Measurements from ENCODE around the gene HOXC9.

DNA sequence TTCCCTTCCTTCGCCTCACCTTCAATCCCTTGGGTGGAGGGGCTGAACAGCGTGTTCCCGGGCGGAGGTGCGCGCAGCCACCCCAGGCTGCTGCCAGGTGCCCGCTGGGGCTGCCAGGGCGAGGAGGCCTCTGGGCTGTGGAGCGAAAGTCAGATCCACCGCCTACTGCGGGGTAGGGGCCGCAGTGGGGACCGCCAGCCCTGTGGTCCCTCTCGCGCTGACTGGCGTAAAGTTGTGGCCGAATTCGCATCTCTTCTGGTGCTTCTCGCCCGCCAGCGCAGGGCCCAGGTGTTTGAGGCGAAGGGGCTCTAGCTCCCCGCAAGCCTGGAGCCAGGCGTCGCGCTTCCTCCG, 46.8 kb downstream of the HOXC9 start:
- TF ChIP-seq EP300 (IDR thresholded peaks at IDR 0.05) = no peak
- TF ChIP-seq, protein P1, sequence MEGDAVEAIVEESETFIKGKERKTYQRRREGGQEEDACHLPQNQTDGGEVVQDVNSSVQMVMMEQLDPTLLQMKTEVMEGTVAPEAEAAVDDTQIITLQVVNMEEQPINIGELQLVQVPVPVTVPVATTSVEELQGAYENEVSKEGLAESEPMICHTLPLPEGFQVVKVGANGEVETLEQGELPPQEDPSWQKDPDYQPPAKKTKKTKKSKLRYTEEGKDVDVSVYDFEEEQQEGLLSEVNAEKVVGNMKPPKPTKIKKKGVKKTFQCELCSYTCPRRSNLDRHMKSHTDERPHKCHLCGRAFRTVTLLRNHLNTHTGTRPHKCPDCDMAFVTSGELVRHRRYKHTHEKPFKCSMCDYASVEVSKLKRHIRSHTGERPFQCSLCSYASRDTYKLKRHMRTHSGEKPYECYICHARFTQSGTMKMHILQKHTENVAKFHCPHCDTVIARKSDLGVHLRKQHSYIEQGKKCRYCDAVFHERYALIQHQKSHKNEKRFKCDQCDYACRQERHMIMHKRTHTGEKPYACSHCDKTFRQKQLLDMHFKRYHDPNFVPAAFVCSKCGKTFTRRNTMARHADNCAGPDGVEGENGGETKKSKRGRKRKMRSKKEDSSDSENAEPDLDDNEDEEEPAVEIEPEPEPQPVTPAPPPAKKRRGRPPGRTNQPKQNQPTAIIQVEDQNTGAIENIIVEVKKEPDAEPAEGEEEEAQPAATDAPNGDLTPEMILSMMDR (IDR thresholded peaks at IDR 0.05) = no peak
- no peak for TF ChIP-seq POLR2A (IDR thresholded peaks at IDR 0.05)
- TF ChIP-seq POLR2AphosphoS5 (IDR thresholded peaks at IDR 0.05) = no peak

Data from upper lobe of left lung (tissue), 4 donors.